ENCODE measurements around the gene FAM240B.

FAM240B gene

GRCh38 chr9:38662763-38663593 is 57.0 kb downstream of the FAM240B start:
- no peak for DNase-seq

DNA sequence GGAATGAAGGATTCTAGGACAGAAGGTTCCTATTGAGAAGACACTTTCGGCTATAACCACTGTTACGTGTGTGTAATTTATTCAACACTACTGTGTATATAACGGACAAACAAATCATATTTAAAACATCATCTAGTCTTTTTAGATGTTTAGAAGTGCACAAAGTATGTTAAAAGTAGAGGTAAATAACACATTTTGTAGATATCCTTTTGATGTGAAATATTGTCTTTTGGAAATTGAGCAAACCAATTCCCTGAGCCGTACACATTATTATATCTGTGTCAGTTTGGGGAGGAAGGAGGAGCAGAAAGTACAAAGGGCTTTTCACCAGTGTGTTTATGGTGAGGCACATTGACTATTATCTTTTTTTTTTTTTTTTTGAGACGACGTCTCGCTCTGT is 60.4 kb downstream of the FAM240B start:
- DNase-seq = no peak

DNA sequence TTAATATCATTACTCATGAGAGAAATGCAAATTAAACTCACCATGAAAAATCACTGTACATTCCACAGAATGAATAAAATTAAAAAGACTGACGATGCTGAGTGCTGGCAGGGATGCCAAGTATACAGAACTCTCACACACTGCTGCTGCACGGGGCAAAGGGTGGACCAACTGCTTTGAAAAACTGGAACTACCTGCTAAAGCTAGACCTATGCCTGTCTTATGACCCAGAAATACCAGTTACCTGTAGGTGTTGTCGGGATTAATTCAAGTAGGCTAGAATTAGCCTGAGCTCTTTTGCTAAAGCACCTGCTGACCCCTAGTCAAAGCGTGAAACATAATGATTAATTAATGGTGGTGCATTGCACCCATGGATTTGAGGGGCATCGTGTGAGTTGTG is 63.0 kb downstream of the FAM240B start:
- no peak for DNase-seq

DNA sequence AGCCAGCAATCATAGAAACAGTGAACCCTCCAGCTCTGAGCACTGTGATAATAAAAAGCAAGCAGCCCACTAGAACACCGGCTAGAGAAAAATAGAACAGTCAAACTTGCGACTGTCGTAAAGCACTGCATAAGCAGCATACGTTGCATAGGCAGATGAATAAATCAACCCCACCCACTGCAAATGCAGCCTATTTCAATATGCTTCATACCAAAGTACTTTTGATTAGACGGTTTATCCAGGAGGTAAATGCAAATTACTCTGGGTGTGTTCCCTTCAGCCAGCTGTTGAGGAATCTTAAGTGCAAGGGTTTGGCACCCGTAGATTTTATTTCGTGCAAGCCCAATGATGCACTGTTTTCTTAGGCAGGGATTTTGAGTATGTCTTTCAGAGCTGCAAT is 67.4 kb downstream of the FAM240B start:
- no peak for DNase-seq

GRCh38 chr9:38652044-38652443 is 67.9 kb downstream of the FAM240B start:
- DNase-seq = no peak

- no peak for DNase-seq
Observed at GRCh38 chr9:38651400-38652042, 68.4 kb downstream of the FAM240B start.

- no peak for DNase-seq
Observed at GRCh38 chr9:38650564-38650963, 69.4 kb downstream of the FAM240B start.

DNA sequence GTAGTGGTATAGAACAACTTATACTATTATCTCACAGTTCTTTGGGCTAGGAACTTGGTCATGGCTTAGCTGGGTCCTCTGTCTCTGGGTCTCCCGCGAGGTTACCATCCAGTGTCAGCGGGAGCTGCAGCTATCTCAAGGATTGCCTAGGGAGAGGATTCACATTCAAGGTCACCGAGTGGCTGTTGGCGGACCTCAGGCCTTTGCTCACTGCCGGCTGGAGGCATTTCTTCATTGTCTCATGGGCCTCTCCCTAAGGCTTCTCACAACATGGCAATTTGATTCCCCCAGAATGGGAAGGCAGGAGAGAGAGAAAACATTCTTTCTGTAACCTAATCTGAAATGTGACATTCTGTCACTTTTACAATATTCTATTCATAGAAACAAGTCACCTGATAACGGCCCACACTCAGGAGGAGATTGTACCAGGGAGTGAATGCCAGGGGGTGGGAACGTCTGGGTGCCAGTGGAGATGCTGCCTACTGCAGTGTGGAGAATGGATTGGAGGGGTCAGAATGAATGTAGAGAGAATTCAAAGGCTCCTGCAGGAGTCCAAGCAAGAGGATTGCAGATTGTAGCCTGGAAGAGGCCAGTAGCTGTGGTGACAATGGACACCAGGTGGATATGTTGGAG is 70.1 kb downstream of the FAM240B start:
- DNase-seq = no peak

GRCh38 chr9:38644601-38645000 is 75.3 kb downstream of the FAM240B start:
- no peak for DNase-seq

All from CD4-positive, alpha-beta T cell treated with Interleukin-4 for 4 hours (primary cell).